GM21786 (cell line): ENCODE measurements around the gene SLC25A24.
"Not testable (repeated sequence)": the region's sequence is repeated elsewhere in the genome, so short reads cannot be mapped to it uniquely, and the experiment has no call there.

Source experiments
- ATAC-seq: cut with Tn5 transposase; IDR thresholded peaks from one replicate; pipeline ENCODE4 v1.9.1; 2021; ENCODE audit not compliant: unreplicated experiment

SLC25A24 gene

DNA sequence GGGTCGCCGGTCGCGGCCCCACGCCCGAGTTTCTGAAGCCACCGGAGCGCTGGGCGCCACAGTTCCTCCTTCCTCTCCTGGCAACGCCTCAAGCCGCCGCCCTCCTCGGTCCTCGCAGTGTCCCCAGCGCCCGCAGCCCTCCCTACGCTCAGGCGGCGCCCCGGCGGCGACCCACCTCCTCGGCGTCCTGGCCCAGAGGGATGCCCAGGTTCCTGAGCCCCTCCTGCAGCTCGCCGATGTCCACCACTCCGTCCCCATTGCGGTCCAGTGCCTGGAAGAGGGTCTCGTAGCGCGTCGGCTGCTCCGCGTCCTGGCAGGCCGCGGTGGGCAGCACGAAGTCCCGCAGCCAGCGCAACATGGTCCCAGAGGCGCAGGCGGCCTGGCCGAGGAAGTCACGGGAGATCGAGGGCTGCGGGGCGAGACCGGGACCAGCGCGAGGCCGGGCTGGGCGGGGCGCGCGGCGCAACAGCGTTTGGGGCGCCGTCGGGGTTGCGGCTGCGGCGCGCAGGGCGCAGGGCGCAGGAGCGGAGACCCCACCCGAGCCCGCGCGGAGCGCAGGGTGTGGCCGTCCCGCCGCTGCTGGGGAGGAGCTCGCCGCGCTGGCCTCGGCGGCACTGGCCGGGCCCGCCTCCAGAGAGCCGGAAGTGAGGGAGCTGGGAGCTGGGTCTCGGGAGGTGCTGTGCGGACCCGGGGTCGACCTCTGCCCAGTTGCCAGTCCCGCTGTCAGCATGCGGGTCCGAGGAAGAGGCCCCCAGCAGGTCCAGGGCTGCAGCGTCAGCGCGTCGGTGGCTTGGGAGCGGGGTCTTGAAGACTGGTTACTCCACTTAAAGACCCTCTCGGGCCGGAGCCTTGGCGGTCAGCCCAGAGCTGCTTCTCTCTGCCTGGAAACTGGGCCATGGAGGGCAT is at the start of gene SLC25A24:
SLC25A24 (minus strand) TSS at position 563 of the 906 bp plus-strand sequence; CDS start at position 358, 205 bp downstream.
- ATAC-seq, result peak; percentile 83

GRCh38 chr1:108243976-108244375 is 43.8 kb upstream of the SLC25A24 start, which contains the start of gene NBPF4:
TSS of gene NBPF4 (minus strand) at chr1:108244076. CDS start at chr1:108243761, 315 bp downstream.
- not testable (repeated sequence) for ATAC-seq

DNA sequence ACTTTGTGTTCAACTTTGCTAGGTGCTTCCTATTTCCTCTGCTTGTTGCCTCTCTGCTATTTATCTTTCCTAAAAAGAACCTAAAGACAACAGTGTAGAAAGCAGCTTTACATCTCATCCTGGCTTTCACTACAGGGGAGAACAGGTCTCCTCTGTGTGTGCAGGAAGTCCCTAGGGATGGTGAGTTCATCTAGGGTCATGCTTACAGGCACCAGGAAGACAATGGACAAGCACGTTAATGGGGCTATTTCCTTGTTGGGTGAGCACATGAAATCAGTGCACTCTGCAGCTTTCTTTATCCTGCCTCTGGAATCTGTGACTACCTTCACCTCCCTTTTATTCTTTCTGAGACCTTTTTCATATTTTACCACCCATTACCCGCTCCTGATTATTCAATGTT is 39.3 kb upstream of the SLC25A24 start:
- ATAC-seq, result not testable (repeated sequence)

GRCh38 chr1:108235308-108235707 is 35.2 kb upstream of the SLC25A24 start:
- not testable (repeated sequence) for ATAC-seq

GRCh38 chr1:108232183-108232582 is 32.0 kb upstream of the SLC25A24 start:
- ATAC-seq, result not testable (repeated sequence)

GRCh38 chr1:108229976-108230375 is 29.8 kb upstream of the SLC25A24 start:
- not testable (repeated sequence) for ATAC-seq

DNA sequence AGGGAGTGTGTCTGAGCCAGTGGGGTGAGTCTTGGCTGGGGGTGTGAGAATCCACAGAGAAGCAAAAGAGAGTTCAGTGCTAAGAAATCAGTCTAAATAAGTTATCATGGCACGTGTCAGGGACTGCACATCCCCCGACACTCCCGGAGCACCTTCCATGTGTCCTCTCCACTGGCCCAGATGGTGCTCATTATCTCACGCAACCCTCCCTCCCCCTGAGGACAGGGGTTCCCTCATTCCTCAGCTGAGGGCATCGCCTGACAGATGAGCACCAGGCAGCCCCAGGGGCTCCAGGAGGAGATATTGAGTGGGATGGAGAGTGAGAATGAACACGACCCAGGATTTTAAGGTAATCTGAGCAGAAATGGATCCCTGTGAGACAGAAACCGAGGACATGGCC is 27.6 kb upstream of the SLC25A24 start:
- ATAC-seq, result not testable (repeated sequence)

GRCh38 chr1:108226855-108227254 is 26.7 kb upstream of the SLC25A24 start:
- ATAC-seq, result not testable (repeated sequence)

DNA sequence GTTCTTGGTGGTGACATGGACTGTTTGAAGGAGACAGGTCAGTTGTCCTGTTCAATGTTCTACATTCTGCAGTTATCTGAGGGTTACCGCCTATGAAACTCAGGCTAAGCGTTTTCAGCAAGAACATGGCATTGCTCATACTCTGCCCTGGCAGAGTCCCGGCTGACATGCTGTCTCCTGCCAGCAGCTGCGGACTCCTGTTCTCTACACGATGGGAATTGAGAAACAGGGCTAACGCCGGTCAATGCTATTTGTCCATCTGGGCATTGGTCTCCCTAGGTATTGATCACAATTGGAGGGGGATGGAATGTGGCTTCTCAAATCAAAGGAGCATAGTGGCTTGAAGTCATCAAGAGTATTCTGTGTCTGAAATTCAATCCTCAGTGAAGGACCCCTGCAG is 23.1 kb upstream of the SLC25A24 start:
- ATAC-seq, result not testable (repeated sequence)

GRCh38 chr1:108217515-108218174 is 17.5 kb upstream of the SLC25A24 start:
- ATAC-seq, result not testable (repeated sequence)

GRCh38 chr1:108217007-108217406 is 16.9 kb upstream of the SLC25A24 start:
- ATAC-seq, result not testable (repeated sequence)

DNA sequence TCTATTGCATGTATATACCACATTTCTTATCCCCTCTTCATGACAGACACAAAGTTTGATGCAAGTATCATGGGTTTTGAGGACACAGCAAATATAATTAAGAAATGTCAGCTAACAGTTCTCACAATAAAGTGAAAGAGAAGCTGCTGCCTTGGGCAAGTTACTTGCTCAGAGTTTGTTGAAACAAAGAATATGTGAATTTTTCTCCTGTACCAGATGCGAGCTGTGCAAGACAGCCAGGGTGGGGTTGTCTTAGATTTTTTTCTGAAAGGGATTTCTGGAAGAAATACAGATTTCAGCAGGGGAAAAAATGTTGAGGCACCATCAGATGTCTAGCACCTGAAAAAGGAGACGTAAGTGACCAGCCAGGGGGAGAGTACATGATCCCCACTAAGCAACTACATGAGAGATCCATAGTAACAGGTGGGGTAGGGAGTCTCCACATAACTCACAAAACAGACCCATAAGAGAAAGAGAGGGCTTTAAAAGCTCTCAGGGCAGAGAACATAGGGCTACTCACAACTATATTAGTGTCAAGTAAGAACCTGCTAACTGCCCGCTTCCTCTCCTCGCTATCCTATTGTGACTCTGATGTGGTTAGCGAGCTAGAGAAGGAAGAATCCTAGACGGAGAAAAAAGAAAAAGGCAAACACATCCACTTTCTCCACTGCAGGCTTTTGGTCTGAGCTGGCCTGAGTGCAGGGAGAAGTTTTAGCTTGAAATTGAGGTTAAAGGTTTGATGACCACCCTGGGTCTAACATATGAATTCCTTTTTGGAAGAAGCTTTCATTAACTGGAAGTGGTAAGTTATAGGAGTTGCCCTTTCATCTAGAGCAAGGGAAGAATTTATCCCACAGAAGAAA is 16.1 kb upstream of the SLC25A24 start:
- ATAC-seq, result not testable (repeated sequence)

GRCh38 chr1:108214641-108215465 is 14.7 kb upstream of the SLC25A24 start:
- ATAC-seq, result not testable (repeated sequence)

GRCh38 chr1:108211014-108211413 is 10.9 kb upstream of the SLC25A24 start:
- ATAC-seq, result no peak

GRCh38 chr1:108209456-108210108 is 9.4 kb upstream of the SLC25A24 start:
- no peak for ATAC-seq

GRCh38 chr1:108208724-108209446 is 8.7 kb upstream of the SLC25A24 start:
- no peak for ATAC-seq

DNA sequence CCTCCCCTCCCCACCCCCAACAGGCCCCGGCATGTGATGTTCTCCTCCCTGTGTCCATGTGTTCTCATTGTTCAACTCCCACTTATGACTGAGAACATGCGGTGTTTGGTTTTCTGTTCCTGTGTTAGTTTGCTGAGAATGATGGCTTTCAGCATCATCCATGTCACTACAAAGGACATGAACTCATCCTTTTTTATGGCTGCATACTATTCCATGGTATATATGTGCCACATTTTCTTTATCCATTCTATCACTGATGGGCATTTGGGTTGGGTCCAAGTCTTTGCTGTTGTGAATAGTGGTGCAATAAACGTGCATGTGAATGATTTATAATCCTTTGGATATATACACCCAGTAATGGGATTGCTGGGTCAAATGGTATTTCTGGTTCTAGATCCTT is 3.4 kb upstream of the SLC25A24 start:
- ATAC-seq, result not testable (repeated sequence)

DNA sequence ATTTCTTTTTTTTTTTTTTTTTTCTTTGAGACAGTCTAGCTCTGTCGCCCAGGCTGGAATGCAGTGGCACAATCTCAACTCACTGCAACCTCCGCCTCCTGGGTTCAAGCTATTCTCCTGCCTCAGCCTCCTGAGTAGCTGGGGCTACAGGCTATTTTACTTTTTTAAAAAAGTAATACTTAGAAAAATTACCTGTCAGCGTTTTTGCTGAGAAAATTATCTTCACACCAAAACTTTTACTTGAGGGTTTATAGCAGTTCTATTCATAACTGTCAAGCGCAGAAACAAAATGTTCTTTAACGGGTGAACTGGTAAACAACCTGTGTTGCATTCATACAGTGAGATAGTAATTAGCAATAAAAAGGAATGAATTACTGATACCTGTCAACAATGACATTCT is 1.5 kb upstream of the SLC25A24 start:
- no peak for ATAC-seq

GRCh38 chr1:108200687-108201051 is 526 bp upstream of the SLC25A24 start:
- peak; percentile 39 for ATAC-seq
